Right lobe of liver (tissue), 6 donors: ENCODE data around the gene ST6GALNAC6. TPM values are rescaled to one million over a fixed set of nuclear protein-coding genes. Genes with fewer than 3 reads are reported as not detected.

Source experiments
- ATAC-seq, 4 donors: fragments of 200-7000 bp; cut with Tn5 transposase; one replicate each; pipeline ENCODE4 v1.9.1; 2020; ENCODE audit warnings: mild to moderate bottlenecking in 4 of 4, moderate library complexity in 4 of 4
- DNase-seq, 3 donors: peaks; one replicate each; pipeline ENCODE4 v3.0.0-alpha.2; 2020
- H3K27ac ChIP-seq, 3 donors: fragments of 200-600 bp; one replicate each; pipeline ENCODE4 v1.8.0; 2022
- H3K27me3 ChIP-seq, 2 donors: fragments of 200-600 bp; one replicate each; pipeline ENCODE4 v1.8.0; 2022
- H3K36me3 ChIP-seq, 4 donors: fragments of 200-600 bp; sonication (generic) in 1 of 4; one replicate each; pipeline versions ENCODE4 v1.5.1 to v1.8.0; 2017 to 2022; ENCODE audit warnings: control low read depth in 1 of 4
- H3K4me1 ChIP-seq, 4 donors: fragments of 200-600 bp; sonication (generic) in 1 of 4; one replicate each; pipeline versions ENCODE4 v1.5.1 to v1.8.0; 2017 to 2022; ENCODE audit warnings: control low read depth in 1 of 4
- H3K4me3 ChIP-seq, 3 donors: fragments of 200-600 bp; one replicate each; pipeline ENCODE4 v1.8.0; 2022
- H3K9me3 ChIP-seq, 4 donors: fragments of 200-600 bp; sonication (generic) in 1 of 4; one replicate each; pipeline versions ENCODE4 v1.5.1 to v1.8.0; 2017 to 2022; ENCODE audit warnings: control low read depth in 1 of 4
- CTCF ChIP-seq, 4 donors: fragments of 200-600 bp in 3 of 4; fragments of 450-650 bp in 1 of 4; IDR thresholded peaks; one replicate each; pipeline versions ENCODE4 v1.5.1 to v1.8.0; 2016 to 2022; ENCODE audit warnings: antibody characterized with exemption in 4 of 4, mild to moderate bottlenecking in 2 of 4
- POLR2A ChIP-seq: fragments of 450-650 bp; IDR thresholded peaks from one replicate; pipeline ENCODE4 v1.6.1; 2017; ENCODE audit warnings: antibody characterized with exemption, mild to moderate bottlenecking
- WGBS: methylation state at CpG from one replicate; pipeline ENCODE4 v1.1.6; 2018; ENCODE audit warnings: low coverage, low lambda C conversion rate; ENCODE audit not compliant: insufficient coverage; ENCODE audit errors: missing lambda C conversion rate; 5-methylcytosine and 5-hydroxymethylcytosine counted together
- intact Hi-C, 2 donors: fragments of 100-400 bp; cut with DNase I; formaldehyde crosslinking; loops; one replicate each; pipeline versions ENCODE4 v1.11.2 to v1.14.1; 2022
- total RNA-seq, 6 experiments: library from RNA; depleted of rRNA in 2 of 6; stranded (reverse); fragments of >200 nt in 2 of 6; fragmentation: NEBNext Ultra II Directional in 3 of 6; extraction: Animal tissue kit (Norgen Biotek cat#: 25700) in 3 of 6; gene quantifications; one replicate each; pipeline versions ENCODE4 v1.1.0 to v1.2.4, GENCODE V29; 2016 to 2023
- donor health status: DM: no; HTN: yes; CAD: no.
- donor health status: DM: no; HTN: no; CAD: no.
- donor health status: DM: no; HTN: no; CAD: no.
- donor health status: DM: no; HTN: yes; CAD: no.
- donor health status: DM: no; HTN: yes; CAD: no.

ST6GALNAC6 gene
- total RNA-seq, 6 experiments from 2014 or later, result 22.5 to 40.3 (median 29.8) TPM

GRCh38 chr9:127945338-127945737 is 45.9 kb upstream of the ST6GALNAC6 start:
- Histone ChIP-seq H3K27ac (no peak overlapping the region), H3K9me3 (no peaks in the 10 kb centered on the region), H3K27me3 (no peaks in the 10 kb centered on the region), H3K4me3 (no peak overlapping the region), H3K36me3 (peaks cover 0 to 47% (median 14%) of the 10 kb centered on the region in 4 donors), H3K4me1 (no peaks in the 10 kb centered on the region)
- ATAC-seq, result no peak
- WGBS, result 84% methylated on average over 6 of the region's 24 CpGs
- intact Hi-C loops, result no loop called here
- no peak for TF ChIP-seq CTCF (IDR thresholded peaks at IDR 0.05)
- TF ChIP-seq POLR2A, result no peak
- DNase-seq, result no peak

- intact Hi-C loops, result loop anchor here (5.0 kb wide), 2 partner anchors 88 to 93 kb away; no protein-coding TSS in a partner anchor
- no peak overlapping the region for H3K27ac ChIP-seq
- WGBS, result 80% methylated on average over 2 of the region's 38 CpGs
- H3K36me3 ChIP-seq, result peaks cover 0 to 47% (median 16%) of the 10 kb centered on the region in 4 donors
- no peaks in the 10 kb centered on the region for H3K9me3 ChIP-seq
- TF ChIP-seq CTCF (IDR thresholded peaks at IDR 0.05) (no peak), POLR2A (no peak)
- H3K4me1 ChIP-seq, result no peaks in the 10 kb centered on the region
- DNase-seq (peak in 1 of 3 donors; percentile 23), ATAC-seq (no peak)
- H3K27me3 ChIP-seq, result no peaks in the 10 kb centered on the region
- H3K4me3 ChIP-seq, result no peak overlapping the region
Measured at GRCh38 chr9:127944586-127945218, 45.3 kb upstream of the ST6GALNAC6 start.

GRCh38 chr9:127943731-127944144 is 44.3 kb upstream of the ST6GALNAC6 start:
- WGBS, result 85% methylated on average over 2 of the region's 13 CpGs
- Histone ChIP-seq H3K4me3 (no peak overlapping the region), H3K36me3 (peaks cover 0 to 47% (median 16%) of the 10 kb centered on the region in 4 donors), H3K4me1 (no peaks in the 10 kb centered on the region), H3K27me3 (no peaks in the 10 kb centered on the region), H3K9me3 (no peaks in the 10 kb centered on the region), H3K27ac (no peak overlapping the region)
- intact Hi-C loops, result loop anchor here (5.0 kb wide), 2 partner anchors 89 to 94 kb away; no protein-coding TSS in a partner anchor
- TF ChIP-seq POLR2A (no peak), CTCF (IDR thresholded peaks at IDR 0.05) (peak; percentile 77 to 90 (median 84))
- DNase-seq, result peak; percentile 81 to 88 (median 84)
- ATAC-seq, result peak; percentile 70 to 85 (median 75)

- Histone ChIP-seq H3K9me3 (no peaks in the 10 kb centered on the region), H3K27ac (no peak overlapping the region), H3K36me3 (peaks cover 0 to 43% (median 16%) of the 10 kb centered on the region in 4 donors), H3K4me3 (no peak overlapping the region), H3K4me1 (no peaks in the 10 kb centered on the region), H3K27me3 (no peaks in the 10 kb centered on the region)
- intact Hi-C loops, result loop anchor here (5.0 kb wide), 2 partner anchors 89 to 94 kb away; no protein-coding TSS in a partner anchor
- ATAC-seq (no peak), DNase-seq (no peak)
- no peak for TF ChIP-seq CTCF (IDR thresholded peaks at IDR 0.05)
- TF ChIP-seq POLR2A, result no peak
- 40% methylated on average over 2 of the region's 14 CpGs for WGBS
Measured at GRCh38 chr9:127943011-127943662, 43.7 kb upstream of the ST6GALNAC6 start.
